Panc1 (cell line): ENCODE measurements around the gene IL1F10. TPM values are rescaled to one million over a fixed set of nuclear protein-coding genes. Genes with fewer than 3 reads are reported as not detected.
"Not testable (repeated sequence)": the region's sequence is repeated elsewhere in the genome, so short reads cannot be mapped to it uniquely, and the experiment has no call there.

ENCODE experiments used
- ATAC-seq: fragments of 200-7000 bp; cut with Tn5 transposase; 2 replicates; pipeline ENCODE4 v1.9.1; 2020; ENCODE audit warnings: mild to moderate bottlenecking, moderate library complexity
- BruUV-seq: library from RNA; stranded (reverse); fragments of 400-500 nt; replicated peaks from 2 replicates; lab custom pipeline; 2021; lab: Mats Ljungman, UMichigan
- CTCF ChIA-PET: fragments of 300-600 bp; sonication (Branson Sonifier 250); formaldehyde crosslinking; loops from one replicate; lab custom pipeline; 2022; ENCODE audit warnings: antibody characterized with exemption; lab: Charles Lee
- POLR2A ChIA-PET: fragments of 300-600 bp; sonication (Branson Sonifier 250); formaldehyde crosslinking; loops from one replicate; lab custom pipeline; 2022; ENCODE audit warnings: antibody characterized with exemption; lab: Charles Lee
- DNase-seq: peaks from one replicate; pipeline ENCODE4 v3.0.0-alpha.2; 2010; ENCODE audit warnings: low read depth, low spot score
- H3K27ac ChIP-seq: 2 replicates; pipeline ENCODE4 v1.5.1; 2011; ENCODE audit warnings: mild to moderate bottlenecking, low read length, inconsistent platforms
- H3K27me3 ChIP-seq: fragments of 200-500 bp; sonication (Bioruptor generic); 2 replicates; pipeline ENCODE4 v1.6.0; 2014; ENCODE audit warnings: low read length, inconsistent platforms; ENCODE audit not compliant: control insufficient read depth, insufficient read depth
- H3K36me3 ChIP-seq: fragments of 200-500 bp; sonication (Bioruptor generic); 2 replicates; pipeline ENCODE4 v1.5.1; 2014; ENCODE audit warnings: inconsistent platforms, mild to moderate bottlenecking, low read length, moderate library complexity; ENCODE audit not compliant: control insufficient read depth, insufficient read depth
- H3K4me1 ChIP-seq: 2 replicates; pipeline ENCODE4 v1.5.1; 2011; ENCODE audit warnings: inconsistent platforms, mild to moderate bottlenecking, low read length, moderate library complexity; ENCODE audit not compliant: control insufficient read depth, insufficient read depth
- H3K4me3 ChIP-seq, 2 experiments: 2 replicates each; pipeline ENCODE4 v1.5.1; 2011 to 2012; ENCODE audit warnings: low read depth in 2 of 2, low read length in 2 of 2, mild to moderate bottlenecking in 2 of 2, inconsistent platforms in 1 of 2, moderate library complexity in 1 of 2
- H3K9me3 ChIP-seq: fragments of 200-500 bp; sonication (Bioruptor generic); 2 replicates; pipeline ENCODE4 v1.5.1; 2014; ENCODE audit warnings: low read depth, mild to moderate bottlenecking, inconsistent platforms, low read length, moderate library complexity; ENCODE audit not compliant: control insufficient read depth, insufficient read depth
- CTCF ChIP-seq: fragments of 450-650 bp; IDR thresholded peaks from 2 replicates; pipeline ENCODE4 v1.5.1; 2017; ENCODE audit warnings: mild to moderate bottlenecking
- POLR2AphosphoS5 ChIP-seq: IDR thresholded peaks from 2 replicates; pipeline ENCODE4 v1.6.1; 2012; ENCODE audit warnings: mild to moderate bottlenecking, low read depth, low read length, moderate library complexity
- REST ChIP-seq, 2 experiments: IDR thresholded peaks; 2 replicates each; pipeline ENCODE4 v1.6.1; 2011 to 2012; ENCODE audit warnings: low read depth in 2 of 2, control low read depth in 1 of 2, low read length in 1 of 2, mild to moderate bottlenecking in 1 of 2, moderate library complexity in 1 of 2; ENCODE audit not compliant: insufficient read depth in 1 of 2
- SIN3A ChIP-seq: IDR thresholded peaks from 2 replicates; pipeline ENCODE4 v1.6.1; 2012; ENCODE audit warnings: low read depth, mild to moderate bottlenecking, low read length, moderate library complexity, borderline replicate concordance; ENCODE audit not compliant: insufficient read depth
- TCF7L2 ChIP-seq: IDR thresholded peaks from 2 replicates; pipeline ENCODE4 v1.6.1; 2011; ENCODE audit warnings: mild to moderate bottlenecking, low read depth, low read length, inconsistent platforms
- in situ Hi-C: cut with HindIII; loops from 2 replicates; pipeline ENCODE4 v1.10.0; 2016; ENCODE audit warnings: low sequenced_read_pairs, low pct_unique_long_range_greater_than_20kb
- intact Hi-C: fragments of 100-400 bp; cut with micrococcal nuclease; formaldehyde crosslinking; loops from one replicate; pipeline ENCODE4 v1.10.0; 2022; ENCODE audit not compliant: unreplicated experiment
- total RNA-seq: library from RNA; stranded (reverse); gene quantifications from one replicate; pipeline ENCODE4 v1.2.1, GENCODE V29; 2021; ENCODE audit not compliant: unreplicated experiment

IL1F10 gene
- total RNA-seq, 1 experiment from 2014 or later, result not detected

- POLR2A ChIA-PET, result no interaction called here
- intact Hi-C loops, result no loop called here
- no peaks in the 10 kb centered on the region for H3K36me3 ChIP-seq
- no peak overlapping the region for H3K4me3 ChIP-seq
- no peak for ATAC-seq
- no TSS peak for BruUV-seq
- CTCF ChIA-PET, result no interaction called here
- no peaks in the 10 kb centered on the region for H3K4me1 ChIP-seq
- DNase-seq, result no peak
- H3K9me3 ChIP-seq, result no peaks in the 10 kb centered on the region
- in situ Hi-C loops, result no loop called here
- H3K27me3 ChIP-seq, result peaks cover 20% of the 10 kb centered on the region
- TF ChIP-seq CTCF (no peak), POLR2AphosphoS5 (no peak), TCF7L2 (no peak), REST (IDR thresholded peaks at IDR 0.05; ENCODE audit: insufficient read depth in 1 of 2, low read depth in 2 of 2, low read length in 1 of 2) (no peak), SIN3A (no peak)
- no peak overlapping the region for H3K27ac ChIP-seq
Measured at GRCh38 chr2:113092864-113093612, 25.3 kb downstream of the IL1F10 start.

GRCh38 chr2:113093613-113093977, 25.8 kb downstream of the IL1F10 start:
- H3K4me3 ChIP-seq, result no peak overlapping the region
- in situ Hi-C loops (no loop called here), intact Hi-C loops (no loop called here)
- BruUV-seq, result no TSS peak
- ChIA-PET POLR2A (no interaction called here), CTCF (no interaction called here)
- H3K9me3 ChIP-seq, result no peaks in the 10 kb centered on the region
- no peak for DNase-seq
- H3K36me3 ChIP-seq, result no peaks in the 10 kb centered on the region
- no peak for ATAC-seq
- no peak overlapping the region for H3K27ac ChIP-seq
- TF ChIP-seq POLR2AphosphoS5 (no peak), REST (IDR thresholded peaks at IDR 0.05; ENCODE audit: insufficient read depth in 1 of 2, low read depth in 2 of 2, low read length in 1 of 2) (no peak), CTCF (no peak), TCF7L2 (no peak), SIN3A (no peak)
- H3K27me3 ChIP-seq, result peaks cover 19% of the 10 kb centered on the region
- H3K4me1 ChIP-seq, result no peaks in the 10 kb centered on the region

- ATAC-seq, DNase-seq, H3K27ac ChIP-seq, H3K4me1 ChIP-seq, H3K27me3 ChIP-seq, H3K9me3 ChIP-seq, BruUV-seq, intact Hi-C loops, H3K4me3 ChIP-seq, in situ Hi-C loops, CTCF ChIA-PET, POLR2A ChIA-PET, H3K36me3 ChIP-seq: not testable (repeated sequence)
Measured at GRCh38 chr2:113096306-113096705, 28.5 kb downstream of the IL1F10 start.
